ENCODE results near the gene ZBTB46.
A peak's percentile ranks its signal among the peaks of the same experiment; 100 is the strongest.
"Not testable (repeated sequence)": the region's sequence is repeated elsewhere in the genome, so short reads cannot be mapped to it uniquely, and the experiment has no call there.

Gene ZBTB46

GRCh38 chr20:63783970-63784369, 47.1 kb downstream of the ZBTB46 start:
- no peak for DNase-seq

DNA sequence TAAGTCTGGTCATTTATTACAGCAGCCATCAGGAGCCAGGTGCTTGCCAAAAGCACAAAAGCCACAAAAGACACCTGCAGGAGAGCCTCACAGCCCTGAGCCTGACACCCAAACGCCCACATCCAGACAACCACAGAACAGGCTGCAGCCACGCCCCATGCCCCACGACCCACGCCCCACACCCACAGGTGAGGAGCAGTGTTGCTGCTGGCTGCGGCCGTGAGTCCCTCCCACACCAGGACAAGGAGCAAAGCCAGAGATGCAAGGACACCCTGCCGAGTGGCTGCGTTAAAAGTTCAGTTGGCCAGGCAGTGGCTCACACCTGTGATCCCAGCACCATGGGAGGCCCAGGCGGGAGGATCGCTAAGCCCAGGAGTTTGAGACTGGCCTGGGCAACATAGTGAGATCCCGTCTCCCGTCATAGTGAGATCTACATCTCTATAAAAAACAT, 48.5 kb downstream of the ZBTB46 start:
- DNase-seq, result peak; percentile 4

DNA sequence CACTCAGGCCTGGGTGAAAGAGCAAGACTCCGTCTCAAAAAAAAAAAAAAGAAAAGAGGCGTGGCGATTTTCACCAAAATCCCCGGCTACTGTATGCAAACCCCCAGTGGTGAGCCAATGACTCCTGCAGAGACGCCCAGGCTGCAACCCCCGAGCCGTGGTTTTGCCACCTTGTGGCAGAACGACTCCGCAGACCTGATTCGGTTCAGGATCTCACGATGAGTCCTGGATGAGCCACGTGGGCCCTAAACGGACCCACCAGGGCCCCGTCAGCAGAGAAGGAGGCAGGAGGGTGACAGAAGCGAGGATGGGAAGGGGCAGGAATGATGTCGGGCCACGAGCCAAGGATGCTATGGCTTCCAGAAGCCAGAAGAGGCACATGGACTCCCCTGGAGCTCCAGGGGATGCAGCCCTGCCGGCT, 49.0 kb downstream of the ZBTB46 start:
- DNase-seq, result peak; percentile 85

GRCh38 chr20:63781181-63781580, 49.9 kb downstream of the ZBTB46 start:
- no peak for DNase-seq

DNA sequence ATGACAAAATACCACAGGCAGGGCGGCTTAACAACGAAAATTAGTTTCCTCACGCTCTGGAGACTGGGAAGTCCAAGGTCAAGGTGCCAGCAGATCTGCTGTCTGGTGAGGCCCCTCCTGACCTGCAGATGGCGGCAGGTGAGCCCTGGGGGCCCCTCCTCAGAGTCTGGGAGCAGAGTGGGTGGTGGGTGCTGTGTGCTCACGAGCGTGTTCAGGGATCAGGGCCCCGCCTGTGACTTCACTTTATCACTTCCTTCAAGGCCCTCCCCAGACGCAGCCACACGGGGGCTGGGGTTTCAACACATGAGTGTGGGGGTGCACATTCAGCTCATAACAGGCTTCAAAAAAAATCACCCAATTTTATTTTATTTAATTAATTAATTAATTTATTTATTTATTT, 52.2 kb downstream of the ZBTB46 start:
- no peak for DNase-seq

DNA sequence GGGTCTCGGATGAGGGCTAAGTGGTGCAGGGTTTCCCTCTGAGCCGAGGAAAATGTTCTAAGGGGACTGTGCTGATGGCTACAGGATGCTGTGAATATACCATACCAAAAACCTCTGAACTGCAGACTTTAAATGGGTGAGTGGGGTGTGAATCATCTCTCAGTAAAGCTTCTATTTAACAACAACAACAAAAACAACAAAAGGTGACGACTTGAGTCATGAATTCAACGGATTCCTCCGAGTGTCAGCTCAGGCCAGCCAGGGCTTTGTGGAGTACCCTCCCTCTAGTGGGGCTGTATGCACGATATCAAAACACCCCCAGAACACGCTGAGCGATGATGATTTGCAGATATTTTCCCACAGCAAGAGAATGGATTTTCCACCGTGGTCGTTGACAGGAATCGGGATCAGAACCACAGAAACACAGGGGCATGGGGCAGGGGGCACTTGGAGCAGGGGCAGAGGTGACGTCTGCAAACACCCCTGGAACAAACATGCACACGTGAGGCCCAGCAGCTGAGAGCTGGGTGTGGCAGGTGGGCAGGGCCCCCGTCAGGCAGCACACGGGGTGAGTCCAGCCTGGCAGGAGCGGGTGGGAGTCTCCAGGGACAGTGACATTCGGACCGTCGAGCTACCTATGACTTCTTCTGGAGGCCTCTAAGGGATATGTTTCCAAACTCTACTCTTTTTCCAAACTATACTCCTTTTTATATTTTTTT, 52.9 kb downstream of the ZBTB46 start:
- DNase-seq, result no peak

GRCh38 chr20:63777614-63778013, 53.5 kb downstream of the ZBTB46 start:
- DNase-seq, result no peak

DNA sequence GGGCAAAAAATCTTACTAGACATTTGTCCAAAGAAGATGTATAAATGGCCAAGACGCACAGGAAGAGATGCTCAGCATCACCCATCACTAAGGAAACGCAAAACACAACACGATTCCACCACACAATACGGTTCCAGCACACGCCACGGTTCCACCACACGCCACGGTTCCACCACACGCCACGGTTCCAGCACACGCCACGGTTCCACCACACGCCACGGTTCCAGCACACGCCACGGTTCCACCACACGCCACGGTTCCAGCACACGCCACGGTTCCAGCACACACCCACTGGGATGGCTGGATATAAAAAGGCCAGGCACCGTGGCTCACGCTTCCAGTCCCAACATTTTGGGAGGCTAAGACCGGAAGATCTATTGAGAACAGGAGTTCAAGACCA, 54.2 kb downstream of the ZBTB46 start:
- DNase-seq, result not testable (repeated sequence)

GRCh38 chr20:63775096-63775978, 55.7 kb downstream of the ZBTB46 start:
- DNase-seq, result no peak

DNA sequence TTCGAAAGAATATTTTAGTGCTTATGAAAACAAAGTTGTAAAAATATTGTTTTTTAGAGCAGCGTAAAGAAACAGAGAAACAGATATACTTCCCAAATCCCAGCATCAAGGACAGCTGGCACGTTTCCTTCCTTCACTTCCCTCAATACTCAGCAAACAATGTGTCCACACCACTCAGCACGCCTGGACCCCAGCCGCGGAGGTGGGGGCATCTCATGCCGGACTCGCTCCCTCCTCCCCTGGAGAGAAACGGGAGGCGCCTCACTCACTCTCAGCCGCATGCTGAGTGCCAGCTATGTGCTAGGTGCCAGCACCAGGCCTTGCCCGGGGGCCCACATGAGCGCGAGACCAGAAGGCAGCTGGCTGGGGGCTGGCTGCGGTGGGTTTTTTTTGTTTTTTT, 56.8 kb downstream of the ZBTB46 start:
- no peak for DNase-seq

GRCh38 chr20:63773571-63774241, 57.4 kb downstream of the ZBTB46 start:
- no peak for DNase-seq

GRCh38 chr20:63772781-63773518, 58.1 kb downstream of the ZBTB46 start:
- no peak for DNase-seq

- DNase-seq, result no peak
Observed at GRCh38 chr20:63771046-63771707, 59.9 kb downstream of the ZBTB46 start.

DNA sequence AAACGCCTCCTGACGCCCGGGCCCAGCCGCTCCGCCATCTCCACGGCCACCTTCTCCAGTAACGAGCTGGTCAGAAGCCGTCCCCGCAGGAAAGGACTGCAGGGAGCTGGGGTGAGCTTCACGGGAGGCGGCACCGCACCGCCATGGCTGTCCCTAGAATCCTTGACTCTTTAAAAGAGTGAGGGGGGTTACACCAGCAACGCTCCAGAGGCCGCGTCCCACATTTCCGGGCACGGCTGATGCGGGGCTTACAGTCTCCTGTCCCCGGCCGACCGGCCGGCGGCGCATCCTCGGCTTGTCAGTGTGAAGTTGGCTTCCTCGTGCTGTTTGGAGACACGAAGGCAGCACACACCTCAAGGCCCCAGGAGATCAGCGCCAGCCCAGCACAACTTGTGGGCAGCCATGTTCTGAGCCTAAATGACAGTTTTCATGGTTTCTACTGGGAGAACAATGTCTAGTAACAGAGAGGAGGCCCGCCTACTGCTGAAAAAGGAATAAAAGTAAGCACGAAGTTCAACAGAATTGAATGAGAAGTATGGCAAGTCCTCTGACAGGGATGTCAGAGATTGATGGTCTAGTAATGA, 61.1 kb downstream of the ZBTB46 start:
- no peak for DNase-seq

GRCh38 chr20:63768591-63769515, 62.2 kb downstream of the ZBTB46 start:
- no peak for DNase-seq

DNA sequence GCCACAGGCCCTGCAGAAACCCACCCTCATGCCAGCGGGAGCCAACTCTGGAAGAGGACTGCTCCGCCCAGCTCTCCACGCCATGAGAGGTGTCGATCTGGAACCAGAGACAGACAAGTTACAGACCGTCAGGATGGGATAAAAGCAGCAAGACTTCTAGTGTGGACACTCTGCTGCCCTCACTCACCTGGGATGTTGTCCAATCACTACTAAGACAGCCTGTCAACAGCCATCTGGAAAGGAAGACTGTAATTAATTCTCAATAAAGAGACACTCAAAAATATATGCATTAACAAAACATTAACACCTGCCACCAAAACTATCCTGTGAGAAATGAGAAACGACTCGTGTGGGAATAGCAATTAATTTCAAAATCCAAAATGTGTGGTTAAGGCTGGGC, 63.2 kb downstream of the ZBTB46 start:
- DNase-seq, result no peak

- no peak for DNase-seq
Observed at GRCh38 chr20:63767456-63767855, 63.6 kb downstream of the ZBTB46 start.

- no peak for DNase-seq
Observed at GRCh38 chr20:63766695-63767426, 64.2 kb downstream of the ZBTB46 start.

- DNase-seq, result no peak
Observed at GRCh38 chr20:63765902-63766301, 65.2 kb downstream of the ZBTB46 start.

All from activated CD4-positive, alpha-beta T cell treated with anti-CD3 and anti-CD28 coated beads, Interleukin-10, Interleukin-2, amounts not matched to agents 100 ng/mL and 50 ng/mL, durations not matched to agents 16 hours and 8 hours (primary cell).